IPS DF 6.9 (cell line): ENCODE data around the gene EIF3L.
A peak's percentile ranks its signal among the peaks of the same experiment; 100 is the strongest.

Source experiments
- DNase-seq: peaks from one replicate; pipeline ENCODE4 v3.0.0-alpha.2; 2013; ENCODE audit warnings: low read depth, low spot score
- H3K27ac ChIP-seq: one replicate; pipeline ENCODE4 v1.5.1; 2013; ENCODE audit warnings: low read length, control low read depth
- H3K27me3 ChIP-seq: 2 replicates; pipeline ENCODE4 v1.6.1; 2013; ENCODE audit warnings: mild to moderate bottlenecking, low read length; ENCODE audit not compliant: control insufficient read depth, insufficient read depth
- H3K36me3 ChIP-seq: 2 replicates; pipeline ENCODE4 v1.6.1; 2013; ENCODE audit warnings: low read length; ENCODE audit not compliant: control insufficient read depth, insufficient read depth
- H3K4me1 ChIP-seq: 2 replicates; pipeline ENCODE4 v1.6.1; 2013; ENCODE audit warnings: low read length; ENCODE audit not compliant: control insufficient read depth, insufficient read depth
- H3K4me3 ChIP-seq: 2 replicates; pipeline ENCODE4 v1.5.1; 2013; ENCODE audit warnings: mild to moderate bottlenecking, low read length
- H3K9me3 ChIP-seq: 2 replicates; pipeline ENCODE4 v1.6.1; 2013; ENCODE audit warnings: low read length, inconsistent platforms; ENCODE audit not compliant: control insufficient read depth, insufficient read depth
- WGBS: extraction: QIAGEN DNeasy Blood & Tissue Kit; methylation state at CpG from one replicate; pipeline ENCODE4 v1.1.7; 2013; ENCODE audit warnings: mixed read lengths, missing lambda C conversion rate; ENCODE audit not compliant: insufficient read length, insufficient coverage; 5-methylcytosine and 5-hydroxymethylcytosine counted together

Gene EIF3L

GRCh38 chr22:37806409-37807333, 42.5 kb upstream of the EIF3L start:
- Histone ChIP-seq H3K4me1 (peaks cover 7% of the 10 kb centered on the region), H3K4me3 (peak overlapping the region; percentile 65; the same call in 1 of the 2 replicates), H3K9me3 (no peaks in the 10 kb centered on the region), H3K27me3 (peaks cover 13% of the 10 kb centered on the region), H3K36me3 (no peaks in the 10 kb centered on the region), H3K27ac (no peak overlapping the region)
- no peak for DNase-seq
- WGBS, result no CpG with 5 or more reads among the region's 19 CpGs

- H3K27me3 ChIP-seq, result peaks cover 13% of the 10 kb centered on the region
- no CpG with 5 or more reads among the region's 73 CpGs for WGBS
- peak within 1 kb of the TSS; percentile 65 for H3K4me3 ChIP-seq
- peaks cover 7% of the 10 kb centered on the region for H3K4me1 ChIP-seq
- no peak within 1 kb of the TSS for H3K27ac ChIP-seq
- no peaks in the 10 kb centered on the region for H3K36me3 ChIP-seq
- no peaks in the 10 kb centered on the region for H3K9me3 ChIP-seq
- no peak for DNase-seq
Measured at GRCh38 chr22:37807410-37808293, 41.6 kb upstream of the EIF3L start, which contains the start of gene GCAT. GCAT (plus strand) TSS chr22:37807934; CDS start chr22:37807968, 34 bp downstream.

- peaks cover 13% of the 10 kb centered on the region for H3K27me3 ChIP-seq
- no CpG with 5 or more reads among the region's 8 CpGs for WGBS
- H3K9me3 ChIP-seq, result no peaks in the 10 kb centered on the region
- no peak overlapping the region for H3K27ac ChIP-seq
- H3K4me1 ChIP-seq, result peaks cover 6% of the 10 kb centered on the region
- no peak for DNase-seq
- H3K4me3 ChIP-seq, result peak overlapping the region; percentile 65; the same call in 1 of the 2 replicates
- no peaks in the 10 kb centered on the region for H3K36me3 ChIP-seq
Measured at GRCh38 chr22:37808294-37808657, 40.9 kb upstream of the EIF3L start.

GRCh38 chr22:37809672-37810333, 39.4 kb upstream of the EIF3L start:
- no peaks in the 10 kb centered on the region for H3K9me3 ChIP-seq

GRCh38 chr22:37811867-37812266, 37.4 kb upstream of the EIF3L start:
- H3K36me3 ChIP-seq, result peaks cover 4% of the 10 kb centered on the region; the same call in 1 of the 2 replicates
- no peak for DNase-seq
- no peaks in the 10 kb centered on the region for H3K9me3 ChIP-seq
- no peak overlapping the region for H3K4me3 ChIP-seq
- no CpG with 5 or more reads among the region's 2 CpGs for WGBS
- no peaks in the 10 kb centered on the region for H3K27me3 ChIP-seq
- H3K4me1 ChIP-seq, result no peaks in the 10 kb centered on the region
- no peak overlapping the region for H3K27ac ChIP-seq

More at GRCh38 chr22:37809672-37810333, 39.4 kb upstream of the EIF3L start:
- no CpG with 5 or more reads among the region's 5 CpGs for WGBS
- Histone ChIP-seq H3K4me3 (no peak overlapping the region), H3K27ac (no peak overlapping the region), H3K27me3 (peaks cover 6% of the 10 kb centered on the region; the same call in 1 of the 2 replicates), H3K36me3 (no peaks in the 10 kb centered on the region), H3K4me1 (peaks cover 5% of the 10 kb centered on the region; the same call in 1 of the 2 replicates)
- DNase-seq, result no peak

GRCh38 chr22:37812869-37813678, 36.1 kb upstream of the EIF3L start:
- Histone ChIP-seq H3K36me3 (peaks cover 4% of the 10 kb centered on the region; the same call in 1 of the 2 replicates), H3K9me3 (no peaks in the 10 kb centered on the region), H3K27ac (no peak overlapping the region), H3K4me1 (no peaks in the 10 kb centered on the region), H3K4me3 (no peak overlapping the region), H3K27me3 (no peaks in the 10 kb centered on the region)
- WGBS, result no CpG with 5 or more reads among the region's 27 CpGs
- no peak for DNase-seq

GRCh38 chr22:37815593-37815992, 33.6 kb upstream of the EIF3L start:
- no peak overlapping the region for H3K27ac ChIP-seq
- DNase-seq, result no peak
- H3K27me3 ChIP-seq, result no peaks in the 10 kb centered on the region; the same call in 1 of the 2 replicates
- H3K4me1 ChIP-seq, result peaks cover 4% of the 10 kb centered on the region; the same call in 1 of the 2 replicates
- H3K4me3 ChIP-seq, result no peak overlapping the region
- H3K36me3 ChIP-seq, result peaks cover 4% of the 10 kb centered on the region; the same call in 1 of the 2 replicates
- H3K9me3 ChIP-seq, result no peaks in the 10 kb centered on the region
- no CpG with 5 or more reads among the region's 12 CpGs for WGBS

- Histone ChIP-seq H3K4me3 (no peak overlapping the region), H3K27ac (no peak overlapping the region), H3K36me3 (peaks cover 4% of the 10 kb centered on the region; the same call in 1 of the 2 replicates), H3K9me3 (no peaks in the 10 kb centered on the region), H3K4me1 (peaks cover 4% of the 10 kb centered on the region; the same call in 1 of the 2 replicates), H3K27me3 (no peaks in the 10 kb centered on the region; the same call in 1 of the 2 replicates)
- DNase-seq, result no peak
- no CpG with 5 or more reads among the region's 23 CpGs for WGBS
Measured at GRCh38 chr22:37816543-37817180, 32.6 kb upstream of the EIF3L start.
